Measurements from ENCODE around the gene IQCK.

The IQCK gene

DNA sequence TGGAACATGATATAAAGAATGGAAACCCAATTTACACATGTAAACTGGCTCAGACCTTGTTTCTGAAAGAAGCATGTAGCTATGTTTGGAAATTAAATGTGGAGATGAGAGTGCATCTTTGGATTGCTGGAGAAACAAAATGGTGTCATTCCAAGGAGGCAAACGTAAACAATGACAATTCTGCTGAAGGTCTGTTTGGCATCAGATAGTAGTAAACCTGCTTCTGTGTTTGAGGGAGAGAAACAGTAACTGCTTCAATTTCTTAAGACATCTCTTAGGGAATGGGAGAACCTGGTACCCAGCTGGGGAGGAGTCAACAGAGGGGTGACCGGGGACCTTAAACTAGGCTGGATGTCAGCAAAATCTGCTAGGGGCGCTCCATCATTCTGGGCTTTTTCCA, 143.1 kb downstream of the IQCK start:
- DNase-seq (ENCODE audit: low read depth): no peak

GRCh38 chr16:19861811-19862327, 143.8 kb downstream of the IQCK start:
- no peak for DNase-seq (ENCODE audit: low read depth)

GRCh38 chr16:19863990-19864389, 145.9 kb downstream of the IQCK start:
- DNase-seq (ENCODE audit: low read depth): no peak

DNA sequence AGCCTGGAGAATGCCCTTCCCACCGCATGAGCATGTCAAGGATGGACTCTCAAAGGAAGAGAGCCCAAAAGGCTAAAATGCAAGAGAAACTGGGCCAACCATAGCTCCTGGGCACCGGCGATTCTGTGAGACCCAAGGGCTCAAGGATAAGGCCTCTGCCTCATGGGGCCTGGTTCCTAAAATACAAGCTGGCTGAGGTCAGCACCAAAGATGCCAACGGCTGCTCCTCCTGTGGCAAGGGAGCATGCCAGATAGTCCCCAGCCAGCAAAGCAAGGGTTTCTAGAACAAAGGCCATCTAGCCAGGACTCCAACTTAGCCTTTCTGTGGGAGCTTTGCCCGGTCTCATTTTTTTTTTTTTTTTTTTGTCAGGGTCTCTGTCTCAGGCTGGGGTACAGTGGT, 146.5 kb downstream of the IQCK start:
- DNase-seq (ENCODE audit: low read depth): no peak

- no peak for DNase-seq (ENCODE audit: low read depth)
Observed at GRCh38 chr16:19868421-19868820, 150.3 kb downstream of the IQCK start.

- no peak for DNase-seq (ENCODE audit: low read depth)
Observed at GRCh38 chr16:19871721-19872120, 153.7 kb downstream of the IQCK start.

DNA sequence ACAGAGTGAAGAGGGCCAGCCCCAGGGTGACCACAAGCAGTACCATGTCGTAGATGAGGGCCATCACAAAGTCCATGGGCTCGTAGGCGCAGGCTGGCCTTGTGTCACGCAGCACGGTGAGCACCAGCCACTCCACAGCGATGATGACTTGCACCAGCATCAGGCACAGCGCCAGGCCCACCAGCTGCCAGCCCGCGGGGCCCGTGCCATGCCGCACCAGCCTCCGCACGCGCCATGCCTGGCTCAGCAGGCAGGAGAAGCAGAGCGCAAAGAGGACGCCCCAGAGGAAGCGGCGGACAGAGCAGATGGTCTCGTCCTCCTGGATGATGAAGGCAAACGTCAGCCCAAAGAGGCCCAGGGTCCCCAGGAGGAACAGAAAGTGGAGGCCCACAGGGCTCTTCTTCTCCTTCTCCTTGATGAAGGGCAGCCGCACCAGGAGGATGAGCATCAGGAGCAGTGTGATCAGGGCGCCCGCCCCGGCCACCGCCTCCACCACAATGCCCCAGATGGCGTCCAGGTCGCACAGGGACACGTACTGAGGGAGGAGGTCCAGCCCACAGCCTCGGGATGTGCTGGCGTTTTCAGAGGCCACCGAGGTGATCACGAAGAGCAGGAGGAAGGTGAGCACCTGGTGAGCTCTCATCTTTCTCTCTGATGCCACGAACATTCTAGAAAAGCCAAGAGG, 154.2 kb downstream of the IQCK start:
- no peak for DNase-seq (ENCODE audit: low read depth)

DNA sequence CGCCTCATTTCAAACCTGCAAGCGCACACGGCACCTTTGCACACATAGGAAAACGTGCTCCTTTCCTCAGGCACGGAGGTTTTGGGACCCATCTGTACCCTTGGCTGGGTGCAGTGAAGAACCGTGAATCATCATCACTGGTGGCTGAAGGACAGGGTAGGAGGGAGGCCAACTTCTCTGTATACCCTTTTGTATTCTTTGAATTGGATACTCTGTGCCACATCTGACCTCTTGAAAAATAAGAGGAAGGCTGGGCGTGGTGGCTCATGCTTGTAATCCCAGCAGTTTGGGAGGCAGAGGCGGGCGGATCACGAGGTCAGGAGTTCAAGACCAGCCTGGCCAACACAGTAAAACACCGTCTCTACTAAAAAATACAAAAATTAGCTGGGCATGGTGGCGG, 154.9 kb downstream of the IQCK start:
- DNase-seq (ENCODE audit: low read depth): no peak

- no peak for DNase-seq (ENCODE audit: low read depth)
Observed at GRCh38 chr16:19874026-19874425, 156.0 kb downstream of the IQCK start.

- no peak for DNase-seq (ENCODE audit: low read depth)
Observed at GRCh38 chr16:19874851-19875546, 156.9 kb downstream of the IQCK start.

DNA sequence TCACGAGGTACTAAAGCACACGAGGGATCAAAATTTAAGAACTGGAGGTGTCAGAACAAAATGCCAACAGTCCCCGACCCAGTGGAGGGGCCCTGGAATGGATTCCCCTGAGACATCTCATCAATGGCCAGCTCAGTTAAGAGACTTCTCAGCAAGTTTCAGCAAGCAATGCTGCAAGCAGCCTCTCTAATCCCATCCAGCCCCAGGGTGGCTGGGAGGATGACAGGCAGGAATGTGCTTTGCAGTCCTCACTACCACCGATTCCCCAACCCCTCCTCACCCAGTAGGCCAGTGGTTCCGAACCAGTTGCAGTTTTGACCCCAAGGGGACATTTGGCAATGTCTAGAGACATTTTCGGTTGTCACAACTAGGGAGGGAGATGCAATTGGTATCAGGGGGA, 157.8 kb downstream of the IQCK start:
- DNase-seq (ENCODE audit: low read depth): no peak

DNA sequence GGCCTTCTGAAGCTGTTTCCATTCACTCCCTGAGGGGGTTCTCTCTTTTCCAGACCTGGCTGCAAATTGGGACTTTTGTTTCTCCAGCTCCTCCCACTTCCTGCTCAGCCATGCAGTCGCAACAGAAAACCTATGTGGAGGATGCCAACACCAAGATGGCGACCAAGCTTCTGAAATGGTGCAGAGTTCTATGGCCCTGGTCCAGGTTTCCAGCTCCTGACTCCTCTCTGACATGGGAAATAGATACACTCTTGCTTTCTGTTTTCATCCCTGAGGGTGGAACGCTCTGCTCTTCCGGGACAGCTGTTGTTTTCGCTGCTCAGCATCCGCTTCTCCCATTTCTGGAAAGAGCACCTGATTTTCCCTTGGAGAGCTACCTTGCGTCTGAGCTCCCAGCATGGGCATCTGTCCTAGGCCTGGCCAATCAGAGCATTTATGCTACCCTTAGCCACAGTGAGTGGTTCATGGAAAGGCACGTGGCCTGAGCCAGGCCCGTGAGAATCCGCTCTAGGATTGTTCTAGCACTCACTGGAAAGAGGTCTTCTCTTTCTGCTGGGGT, 158.5 kb downstream of the IQCK start:
- no peak for DNase-seq (ENCODE audit: low read depth)

GRCh38 chr16:19878757-19879156, 160.7 kb downstream of the IQCK start:
- DNase-seq (ENCODE audit: low read depth): no peak

- no peak for DNase-seq (ENCODE audit: low read depth)
Observed at GRCh38 chr16:19879241-19879792, 161.2 kb downstream of the IQCK start.

DNA sequence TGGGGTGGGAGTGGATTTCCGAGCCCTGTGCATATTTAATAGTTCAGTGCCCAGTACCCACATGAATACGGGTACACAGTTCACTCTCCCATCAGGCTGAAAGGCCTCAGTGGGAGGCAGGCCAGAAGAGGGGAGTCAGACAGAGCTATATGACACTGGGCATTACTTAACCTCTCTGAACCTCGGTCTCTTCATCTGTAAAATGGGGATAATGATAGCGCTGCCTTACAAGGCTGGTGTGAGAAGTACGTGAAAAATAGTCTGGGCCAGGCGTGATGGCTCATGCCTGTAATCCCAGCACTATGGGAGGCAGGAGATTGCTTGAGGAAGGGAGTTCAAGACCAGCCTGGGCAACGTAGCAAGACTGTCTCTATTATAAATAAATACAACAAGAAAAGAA, 163.0 kb downstream of the IQCK start:
- no peak for DNase-seq (ENCODE audit: low read depth)

GRCh38 chr16:19881783-19882182, 163.7 kb downstream of the IQCK start:
- DNase-seq (ENCODE audit: low read depth): no peak

- DNase-seq (ENCODE audit: low read depth): no peak
Observed at GRCh38 chr16:19882186-19882585, 164.1 kb downstream of the IQCK start.

- no peak for DNase-seq (ENCODE audit: low read depth)
Observed at GRCh38 chr16:19882646-19883045, 164.6 kb downstream of the IQCK start.

DNA sequence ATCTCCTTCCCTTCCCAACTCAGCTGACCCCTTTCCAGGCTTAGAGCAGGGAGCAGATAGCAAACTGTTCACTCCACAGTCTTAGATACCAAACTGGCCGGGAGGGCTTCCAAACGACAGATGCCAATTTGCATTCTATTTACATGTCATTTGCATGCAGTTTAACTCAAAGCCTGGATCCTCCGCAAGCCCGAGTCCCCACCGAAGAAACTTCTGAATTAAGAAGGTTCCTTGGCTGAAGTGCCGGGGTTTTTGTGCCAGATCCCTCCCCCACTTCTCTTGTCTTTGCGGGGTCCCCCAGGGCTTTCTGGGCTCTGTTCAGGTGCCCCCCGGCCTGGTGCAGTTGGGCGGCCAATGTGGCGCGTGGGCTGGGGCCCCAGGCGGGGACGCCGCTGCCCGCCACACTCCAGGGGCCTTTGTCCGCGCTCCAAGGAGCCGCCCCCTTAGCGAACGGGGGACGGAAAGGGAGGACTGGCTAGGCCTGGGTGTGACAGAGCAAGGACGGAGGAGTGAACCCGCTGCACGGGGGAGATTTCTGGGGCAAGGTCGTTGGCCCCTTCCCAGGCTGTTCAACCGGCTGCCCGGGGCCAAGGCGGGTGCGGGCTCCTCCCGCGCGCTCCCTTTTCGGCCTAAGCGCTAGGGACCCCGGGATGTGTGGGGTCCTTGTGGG, 165.4 kb downstream of the IQCK start:
- no peak for DNase-seq (ENCODE audit: low read depth)

- no peak for DNase-seq (ENCODE audit: low read depth)
Observed at GRCh38 chr16:19883966-19884485, 166.0 kb downstream of the IQCK start.

DNA sequence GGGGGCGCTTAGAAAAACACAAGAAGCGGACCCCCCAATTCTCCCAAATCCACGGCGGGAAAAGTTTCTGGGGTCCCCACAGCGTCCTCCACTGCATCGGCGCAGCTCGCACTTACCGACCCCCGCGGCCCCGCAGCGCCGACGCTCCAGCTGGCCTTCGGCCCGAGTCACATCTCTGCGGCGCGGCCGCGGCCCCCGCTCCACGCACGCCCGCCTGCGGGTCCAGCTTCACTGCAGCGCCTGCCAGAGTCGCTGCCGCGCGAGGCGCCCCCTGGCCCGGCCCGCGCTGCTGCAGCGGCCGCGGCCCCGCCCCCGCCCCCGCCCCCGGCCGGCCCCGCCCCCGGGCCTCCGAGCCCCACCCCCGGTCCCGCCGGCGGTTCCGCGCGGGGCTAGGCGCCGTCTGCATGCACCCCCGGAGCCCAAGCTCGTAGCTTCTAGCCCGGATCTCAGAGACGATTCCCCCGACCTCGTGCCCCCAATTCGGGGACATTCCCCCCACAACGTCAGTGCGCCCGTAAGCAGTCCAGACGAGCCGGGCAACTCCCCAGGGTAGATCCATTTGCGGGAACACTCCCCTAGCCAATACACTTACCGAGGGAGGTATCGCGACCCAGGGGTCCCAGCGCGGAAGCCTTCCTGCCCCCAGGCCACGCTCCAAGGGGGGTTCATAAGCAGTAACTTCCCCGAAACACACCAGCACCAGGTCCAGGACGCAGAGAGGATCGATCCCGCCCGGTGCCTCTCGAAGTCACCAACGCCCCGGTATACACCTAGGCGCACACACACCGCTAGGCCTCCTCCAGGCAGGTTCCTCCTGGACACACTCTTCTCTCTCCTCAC, 166.8 kb downstream of the IQCK start, which contains the start of gene GPRC5B:
TSS of gene GPRC5B (minus strand) at position 238 of the 840 bp plus-strand sequence. CDS start 12,003 bp downstream, outside the sequence.
- no peak for DNase-seq (ENCODE audit: low read depth)

All from stimulated activated CD8-positive, alpha-beta memory T cell treated with anti-CD3 and anti-CD28 coated beads, Interleukin-15, amount 100 ng/mL, for 1 hour (primary cell).